ENCODE results near the gene CYB561D1. TPM values are rescaled to one million over a fixed set of nuclear protein-coding genes. Genes with fewer than 3 reads are reported as not detected.
"Not testable (repeated sequence)": the region's sequence is repeated elsewhere in the genome, so short reads cannot be mapped to it uniquely, and the experiment has no call there.

The CYB561D1 gene
- total and polyA plus RNA-seq, 2 donors (not counting 3 experiments of a cell fraction or from before 2014, with no cell fraction given) = 7.2 to 7.3 TPM

DNA sequence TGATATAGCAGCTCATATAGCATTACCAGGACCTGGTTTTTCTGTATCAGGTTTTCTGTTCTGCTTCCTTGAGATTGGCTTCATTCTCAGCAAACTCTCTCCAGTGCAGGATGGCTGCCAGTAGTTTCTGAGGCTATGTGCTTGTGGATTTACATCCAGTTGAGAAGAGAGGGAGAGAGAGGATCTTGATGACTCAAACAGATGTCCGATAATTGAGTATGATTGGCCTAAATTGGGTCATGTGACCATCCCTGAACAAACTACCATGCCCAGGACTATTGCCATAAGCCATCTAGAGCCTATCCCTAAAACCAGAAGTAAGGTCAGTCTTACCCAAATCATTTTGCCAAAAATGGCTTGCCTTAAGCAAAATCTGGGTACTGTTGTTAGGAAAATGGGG, 49.5 kb upstream of the CYB561D1 start:
- no peak for DNase-seq (ENCODE audit: low read depth, low spot score)
- POLR2A ChIA-PET = no interaction called here
- FAIRE-seq = no peak
- Histone ChIP-seq H3K79me2 (ENCODE audit: control insufficient read depth, insufficient read depth, low read length) (no peaks in the 10 kb centered on the region), H3K27ac (ENCODE audit: insufficient read depth, low read depth, low read length) (no peak overlapping the region), H3K4me2 (ENCODE audit: insufficient read depth, low read length) (no peak overlapping the region), H3K27me3 (ENCODE audit: control insufficient read depth in 2 of 2, insufficient read depth in 2 of 2, low read length in 2 of 2) (peaks cover 27 to 48% of the 10 kb centered on the region in 2 experiments), H4K20me1 (replicated peaks; ENCODE audit: control insufficient read depth, extremely low read depth, insufficient read depth, low read length) (no peaks in the 10 kb centered on the region), H2AFZ (ENCODE audit: low read depth, low read length) (no peak overlapping the region), H3K9me3 (replicated peaks; ENCODE audit: control insufficient read depth, insufficient read depth, low read length) (no peaks in the 10 kb centered on the region), H3K9me1 (replicated peaks; ENCODE audit: control insufficient read depth, extremely low read depth, insufficient read depth, low read length) (no peaks in the 10 kb centered on the region), H3K4me3 (replicated peaks in 1 of 3; ENCODE audit: insufficient read depth in 1 of 3, low read depth in 1 of 3, low read length in 3 of 3) (no peak overlapping the region), H3K4me1 (ENCODE audit: control insufficient read depth, extremely low read depth, insufficient read depth, low read length) (no peaks in the 10 kb centered on the region), H3K36me3 (ENCODE audit: control insufficient read depth in 2 of 2, extremely low read depth in 1 of 2, insufficient read depth in 2 of 2, low read length in 2 of 2) (no peaks in the 10 kb centered on the region), H3K9ac (replicated peaks; ENCODE audit: extremely low read depth, insufficient read depth, low read length) (no peak overlapping the region)
- no TSS peak for BruUV-seq (replicated peaks)
- TF ChIP-seq EZH2 (IDR thresholded peaks at IDR 0.05; ENCODE audit: borderline replicate concordance, low read depth, low read length, severe bottlenecking) = no peak
- TF ChIP-seq, protein P1, sequence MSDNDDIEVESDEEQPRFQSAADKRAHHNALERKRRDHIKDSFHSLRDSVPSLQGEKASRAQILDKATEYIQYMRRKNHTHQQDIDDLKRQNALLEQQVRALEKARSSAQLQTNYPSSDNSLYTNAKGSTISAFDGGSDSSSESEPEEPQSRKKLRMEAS (IDR thresholded peaks at IDR 0.05; ENCODE audit: insufficient read depth, insufficient read length) = no peak
- TF ChIP-seq, protein P2, sequence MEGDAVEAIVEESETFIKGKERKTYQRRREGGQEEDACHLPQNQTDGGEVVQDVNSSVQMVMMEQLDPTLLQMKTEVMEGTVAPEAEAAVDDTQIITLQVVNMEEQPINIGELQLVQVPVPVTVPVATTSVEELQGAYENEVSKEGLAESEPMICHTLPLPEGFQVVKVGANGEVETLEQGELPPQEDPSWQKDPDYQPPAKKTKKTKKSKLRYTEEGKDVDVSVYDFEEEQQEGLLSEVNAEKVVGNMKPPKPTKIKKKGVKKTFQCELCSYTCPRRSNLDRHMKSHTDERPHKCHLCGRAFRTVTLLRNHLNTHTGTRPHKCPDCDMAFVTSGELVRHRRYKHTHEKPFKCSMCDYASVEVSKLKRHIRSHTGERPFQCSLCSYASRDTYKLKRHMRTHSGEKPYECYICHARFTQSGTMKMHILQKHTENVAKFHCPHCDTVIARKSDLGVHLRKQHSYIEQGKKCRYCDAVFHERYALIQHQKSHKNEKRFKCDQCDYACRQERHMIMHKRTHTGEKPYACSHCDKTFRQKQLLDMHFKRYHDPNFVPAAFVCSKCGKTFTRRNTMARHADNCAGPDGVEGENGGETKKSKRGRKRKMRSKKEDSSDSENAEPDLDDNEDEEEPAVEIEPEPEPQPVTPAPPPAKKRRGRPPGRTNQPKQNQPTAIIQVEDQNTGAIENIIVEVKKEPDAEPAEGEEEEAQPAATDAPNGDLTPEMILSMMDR (IDR thresholded peaks at IDR 0.05; ENCODE audit: extremely low read depth in 1 of 2, insufficient read depth in 1 of 2, low read depth in 1 of 2, low read length in 2 of 2) = no peak
- dilution Hi-C loops (cut with MboI; ENCODE audit: extremely low pct_ligation_motif_present, low sequenced_read_pairs) = no loop called here
- intact Hi-C loops (cut with micrococcal nuclease) = no loop called here
- CTCF ChIA-PET = no interaction called here

DNA sequence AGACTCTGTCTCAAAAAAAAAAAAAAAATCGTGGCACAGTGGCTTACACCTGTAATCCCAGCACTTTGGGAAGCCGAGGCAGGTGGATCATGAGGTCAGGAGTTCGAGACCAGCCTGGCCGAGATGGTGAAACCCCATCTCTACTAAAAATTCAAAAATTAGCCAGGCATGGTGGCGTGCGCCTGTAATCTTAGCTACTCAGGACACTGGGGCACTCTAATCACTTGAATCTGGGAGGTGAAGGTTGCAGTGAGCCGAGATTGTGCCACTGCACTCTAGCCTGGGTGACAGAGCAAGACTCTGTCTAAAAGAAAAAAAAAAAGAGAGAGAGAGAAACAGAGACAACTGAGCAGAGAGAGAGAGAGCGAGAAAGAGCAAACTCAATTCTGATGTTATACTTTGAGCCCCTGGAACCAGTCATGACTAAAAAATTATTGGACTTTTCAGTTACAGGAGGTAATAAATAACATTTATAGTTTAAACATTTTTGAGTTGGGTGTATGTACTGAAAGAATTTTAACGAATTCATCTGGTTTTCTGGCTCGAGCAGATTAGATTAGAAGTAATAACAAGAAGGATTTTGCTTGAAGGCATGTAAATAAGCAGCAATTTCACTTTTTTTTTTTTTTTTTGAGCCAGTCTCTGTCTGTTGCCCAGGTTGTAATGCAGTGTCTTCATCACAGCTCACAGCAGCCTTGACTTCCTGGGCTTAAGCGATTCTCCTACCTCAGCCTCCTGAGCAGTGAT, 47.8 kb upstream of the CYB561D1 start:
- H3K4me1 ChIP-seq (ENCODE audit: control insufficient read depth, extremely low read depth, insufficient read depth, low read length); H3K36me3 ChIP-seq (ENCODE audit: control insufficient read depth in 2 of 2, extremely low read depth in 1 of 2, insufficient read depth in 2 of 2, low read length in 2 of 2); H3K79me2 ChIP-seq (ENCODE audit: control insufficient read depth, insufficient read depth, low read length); H3K4me2 ChIP-seq (ENCODE audit: insufficient read depth, low read length); H2AFZ ChIP-seq (ENCODE audit: low read depth, low read length); H3K4me3 ChIP-seq (replicated peaks in 1 of 3; ENCODE audit: insufficient read depth in 1 of 3, low read depth in 1 of 3, low read length in 3 of 3); H3K9ac ChIP-seq (replicated peaks; ENCODE audit: extremely low read depth, insufficient read depth, low read length); H4K20me1 ChIP-seq (replicated peaks; ENCODE audit: control insufficient read depth, extremely low read depth, insufficient read depth, low read length); intact Hi-C loops (cut with micrococcal nuclease); DNase-seq (ENCODE audit: low read depth, low spot score); H3K9me3 ChIP-seq (replicated peaks; ENCODE audit: control insufficient read depth, insufficient read depth, low read length); CTCF ChIA-PET; POLR2A ChIA-PET; H3K27ac ChIP-seq (ENCODE audit: insufficient read depth, low read depth, low read length); H3K9me1 ChIP-seq (replicated peaks; ENCODE audit: control insufficient read depth, extremely low read depth, insufficient read depth, low read length); dilution Hi-C loops (cut with MboI; ENCODE audit: extremely low pct_ligation_motif_present, low sequenced_read_pairs); FAIRE-seq; BruUV-seq (replicated peaks): not testable (repeated sequence)
- H3K27me3 ChIP-seq (ENCODE audit: control insufficient read depth in 2 of 2, insufficient read depth in 2 of 2, low read length in 2 of 2) = peaks cover 27 to 56% of the 10 kb centered on the region in 2 experiments

All from endothelial cell of umbilical vein (primary cell).